Gastroesophageal sphincter (tissue), 3 donors: ENCODE measurements around the gene VAV2.

Source experiments
- CTCF ChIP-seq, 4 experiments: fragments of 200-600 bp in 2 of 4; fragments of 450-650 bp in 2 of 4; sonication (generic) in 1 of 4; IDR thresholded peaks; one replicate each; pipeline ENCODE4 v1.5.1; 2017 to 2019; ENCODE audit warnings: antibody characterized with exemption in 4 of 4, mild to moderate bottlenecking in 2 of 4, moderate library complexity in 2 of 4
- EP300 ChIP-seq: sonication (generic); formaldehyde crosslinking; IDR thresholded peaks from one replicate; pipeline ENCODE4 v1.6.1; 2017; ENCODE audit warnings: antibody characterized with exemption, mild to moderate bottlenecking
- POLR2A ChIP-seq, 2 donors: fragments of 450-650 bp; IDR thresholded peaks; one replicate each; pipeline ENCODE4 v1.6.1; 2017; ENCODE audit warnings: antibody characterized with exemption in 2 of 2, mild to moderate bottlenecking in 2 of 2, moderate library complexity in 1 of 2
- POLR2AphosphoS5 ChIP-seq: sonication (generic); formaldehyde crosslinking; IDR thresholded peaks from one replicate; pipeline ENCODE4 v1.6.1; 2017; ENCODE audit warnings: antibody characterized with exemption

GRCh38 chr9:133729617-133730281, 262.4 kb downstream of the VAV2 start:
- TF ChIP-seq POLR2A (IDR thresholded peaks at IDR 0.05) (no peak), CTCF (IDR thresholded peaks at IDR 0.05) (no peak), EP300 (no peak), POLR2AphosphoS5 (no peak)
